Astrocyte of the spinal cord (primary cell): ENCODE data around the gene GPX2.

Source experiments
- DNase-seq: peaks from one replicate; pipeline ENCODE4 v3.0.0; 2011; ENCODE audit warnings: low read depth, low spot score
- H3K4me3 ChIP-seq: 2 replicates; pipeline ENCODE4 v1.5.1; 2011; ENCODE audit warnings: low read depth, mild to moderate bottlenecking, low read length, moderate library complexity
- in situ Hi-C: cut with HindIII; loops from 2 replicates; pipeline ENCODE4 v1.10.0; 2017; ENCODE audit warnings: low sequenced_read_pairs
- TF ChIP-seq, protein P1 (sequence below): IDR thresholded peaks from 2 replicates; pipeline ENCODE4 v1.5.1; 2012; ENCODE audit warnings: low read depth, mild to moderate bottlenecking, low read length, inconsistent platforms

Gene GPX2

DNA sequence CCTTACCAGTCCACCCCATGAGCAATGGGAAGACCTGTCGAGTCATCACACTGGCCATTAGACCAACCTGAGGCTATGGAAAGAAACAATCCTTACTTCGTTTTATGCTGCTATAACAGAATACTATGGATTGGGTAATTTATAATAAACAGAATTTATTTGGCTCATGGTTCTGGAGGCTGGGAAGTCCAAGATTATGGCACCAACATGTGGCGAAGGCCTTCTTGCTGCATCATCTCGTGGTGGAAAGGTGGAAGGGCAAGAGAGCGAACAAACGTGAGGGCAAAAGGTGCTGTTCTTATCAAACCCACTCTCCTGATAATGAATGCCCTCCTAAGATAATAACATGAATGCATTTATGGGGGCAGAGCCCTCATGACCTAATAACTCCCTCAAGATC is 53.2 kb downstream of the GPX2 start:
- in situ Hi-C loops: loop anchor here (25.0 kb wide), 1 partner anchor 102 kb away; no protein-coding TSS in a partner anchor
- TF ChIP-seq, protein P1, sequence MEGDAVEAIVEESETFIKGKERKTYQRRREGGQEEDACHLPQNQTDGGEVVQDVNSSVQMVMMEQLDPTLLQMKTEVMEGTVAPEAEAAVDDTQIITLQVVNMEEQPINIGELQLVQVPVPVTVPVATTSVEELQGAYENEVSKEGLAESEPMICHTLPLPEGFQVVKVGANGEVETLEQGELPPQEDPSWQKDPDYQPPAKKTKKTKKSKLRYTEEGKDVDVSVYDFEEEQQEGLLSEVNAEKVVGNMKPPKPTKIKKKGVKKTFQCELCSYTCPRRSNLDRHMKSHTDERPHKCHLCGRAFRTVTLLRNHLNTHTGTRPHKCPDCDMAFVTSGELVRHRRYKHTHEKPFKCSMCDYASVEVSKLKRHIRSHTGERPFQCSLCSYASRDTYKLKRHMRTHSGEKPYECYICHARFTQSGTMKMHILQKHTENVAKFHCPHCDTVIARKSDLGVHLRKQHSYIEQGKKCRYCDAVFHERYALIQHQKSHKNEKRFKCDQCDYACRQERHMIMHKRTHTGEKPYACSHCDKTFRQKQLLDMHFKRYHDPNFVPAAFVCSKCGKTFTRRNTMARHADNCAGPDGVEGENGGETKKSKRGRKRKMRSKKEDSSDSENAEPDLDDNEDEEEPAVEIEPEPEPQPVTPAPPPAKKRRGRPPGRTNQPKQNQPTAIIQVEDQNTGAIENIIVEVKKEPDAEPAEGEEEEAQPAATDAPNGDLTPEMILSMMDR: no peak
- DNase-seq: no peak
- no peak overlapping the region for H3K4me3 ChIP-seq
